ENCODE results near the gene UBIAD1.
"Not testable (repeated sequence)": the region's sequence is repeated elsewhere in the genome, so short reads cannot be mapped to it uniquely, and the experiment has no call there.

The UBIAD1 gene

GRCh38 chr1:11286735-11287410, 13.9 kb downstream of the UBIAD1 start:
- no peak overlapping the region for H3K4me3 ChIP-seq (ENCODE audit: control insufficient read depth, low read depth, low read length)
- TF ChIP-seq CTCF (conservative IDR thresholded peaks at IDR 0.05; ENCODE audit: control insufficient read depth, insufficient read depth, low read depth, low read length): no peak
- peak; percentile 78 for DNase-seq (ENCODE audit: low read depth)

DNA sequence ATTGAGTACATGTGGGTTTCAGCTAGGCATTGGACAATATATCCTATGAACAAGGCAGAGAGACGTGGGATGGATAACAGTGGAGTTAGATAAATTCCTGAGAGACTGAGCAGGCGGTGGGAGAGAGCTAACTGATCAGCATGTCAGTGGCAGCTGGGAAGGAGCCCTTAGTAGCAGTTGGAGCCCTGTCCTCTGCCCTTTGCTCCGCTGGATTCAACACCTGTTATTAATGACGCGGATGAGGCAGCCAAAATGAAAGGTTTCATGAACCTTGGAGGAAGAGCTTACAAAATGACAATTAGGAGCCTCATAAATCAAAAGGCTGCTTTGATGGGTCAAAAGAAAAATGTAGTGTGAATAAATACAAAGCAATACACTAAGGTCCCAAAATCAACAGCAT, 16.1 kb downstream of the UBIAD1 start:
- no peak overlapping the region for H3K4me3 ChIP-seq (ENCODE audit: control insufficient read depth, low read depth, low read length)
- no peak for DNase-seq (ENCODE audit: low read depth)
- no peak for TF ChIP-seq CTCF (conservative IDR thresholded peaks at IDR 0.05; ENCODE audit: control insufficient read depth, insufficient read depth, low read depth, low read length)

DNA sequence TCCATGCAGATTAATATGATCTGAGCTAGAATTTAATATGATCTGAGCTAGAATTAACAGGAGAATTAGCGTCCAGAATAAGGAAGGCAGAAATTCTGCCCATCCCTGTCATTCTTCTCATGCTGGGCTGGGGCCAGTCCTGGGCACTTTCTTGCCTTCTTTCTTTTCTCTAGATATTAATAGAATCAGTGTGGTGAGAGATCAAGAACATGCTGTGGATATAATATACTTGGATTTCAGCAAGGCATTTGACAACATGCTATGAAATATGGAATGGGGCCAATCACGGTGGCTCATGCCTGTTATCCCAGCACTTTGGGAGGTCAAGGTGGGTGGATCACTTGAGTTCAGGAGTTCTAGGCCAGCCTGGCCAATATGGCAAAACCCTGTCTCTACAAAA, 18.1 kb downstream of the UBIAD1 start:
- no peak for DNase-seq (ENCODE audit: low read depth)
- TF ChIP-seq CTCF (conservative IDR thresholded peaks at IDR 0.05; ENCODE audit: control insufficient read depth, insufficient read depth, low read depth, low read length): no peak

GRCh38 chr1:11293856-11294255, 20.9 kb downstream of the UBIAD1 start:
- no peak for TF ChIP-seq CTCF (conservative IDR thresholded peaks at IDR 0.05; ENCODE audit: control insufficient read depth, insufficient read depth, low read depth, low read length)
- no peak for DNase-seq (ENCODE audit: low read depth)
- no peak overlapping the region for H3K4me3 ChIP-seq (ENCODE audit: control insufficient read depth, low read depth, low read length)

More for the DNA sequence above, 18.1 kb downstream of the UBIAD1 start:
- H3K4me3 ChIP-seq (ENCODE audit: control insufficient read depth, low read depth, low read length): no peak overlapping the region

- H3K4me3 ChIP-seq (ENCODE audit: control insufficient read depth, low read depth, low read length): no peak overlapping the region
- no peak for DNase-seq (ENCODE audit: low read depth)
- TF ChIP-seq CTCF (conservative IDR thresholded peaks at IDR 0.05; ENCODE audit: control insufficient read depth, insufficient read depth, low read depth, low read length): no peak
Measured at GRCh38 chr1:11294951-11295350, 22.0 kb downstream of the UBIAD1 start.

DNA sequence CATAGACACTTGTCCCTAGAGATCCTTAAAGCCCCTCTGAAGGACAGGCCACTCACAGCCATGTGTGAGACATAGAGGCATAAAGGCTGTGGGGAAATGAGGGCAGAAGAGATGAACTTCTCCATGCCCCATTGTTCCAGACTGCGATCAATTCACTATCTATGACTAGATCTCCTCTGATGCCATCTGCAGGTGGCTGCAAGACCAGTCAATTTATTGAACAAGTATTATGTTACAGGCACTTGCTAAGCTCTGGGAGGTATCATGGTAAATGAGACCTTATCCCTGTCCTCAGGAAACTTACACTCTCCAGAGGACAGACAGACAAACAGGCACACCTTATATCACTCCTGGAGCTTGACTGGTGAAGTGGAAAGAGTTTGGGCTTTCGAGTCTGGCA, 22.9 kb downstream of the UBIAD1 start:
- H3K4me3 ChIP-seq (ENCODE audit: control insufficient read depth, low read depth, low read length): no peak overlapping the region
- DNase-seq (ENCODE audit: low read depth): no peak
- TF ChIP-seq CTCF (conservative IDR thresholded peaks at IDR 0.05; ENCODE audit: control insufficient read depth, insufficient read depth, low read depth, low read length): no peak

DNA sequence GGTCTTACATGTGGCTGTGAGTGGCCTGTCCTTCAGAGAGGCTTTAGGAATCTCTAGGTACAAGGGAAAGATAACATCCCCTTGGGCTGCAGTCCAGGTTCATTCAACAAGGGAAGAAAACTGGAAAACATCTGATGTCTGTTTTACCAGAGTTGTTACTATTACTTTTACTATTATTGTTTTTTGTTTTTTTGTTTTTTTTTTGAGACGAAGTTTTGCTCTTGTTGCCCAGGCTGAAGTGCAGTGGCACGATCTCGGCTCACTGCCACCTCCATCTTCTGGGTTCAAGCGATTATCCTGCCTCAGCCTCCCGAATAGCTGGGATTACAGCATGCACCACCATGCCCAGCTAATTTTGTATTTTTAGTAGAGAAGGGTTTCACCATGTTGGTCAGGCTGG, 24.8 kb downstream of the UBIAD1 start:
- DNase-seq (ENCODE audit: low read depth); H3K4me3 ChIP-seq (ENCODE audit: control insufficient read depth, low read depth, low read length): not testable (repeated sequence)
